ENCODE measurements around the gene PMS1.
"Not testable (repeated sequence)": the region's sequence is repeated elsewhere in the genome, so short reads cannot be mapped to it uniquely, and the experiment has no call there.

PMS1 gene

DNA sequence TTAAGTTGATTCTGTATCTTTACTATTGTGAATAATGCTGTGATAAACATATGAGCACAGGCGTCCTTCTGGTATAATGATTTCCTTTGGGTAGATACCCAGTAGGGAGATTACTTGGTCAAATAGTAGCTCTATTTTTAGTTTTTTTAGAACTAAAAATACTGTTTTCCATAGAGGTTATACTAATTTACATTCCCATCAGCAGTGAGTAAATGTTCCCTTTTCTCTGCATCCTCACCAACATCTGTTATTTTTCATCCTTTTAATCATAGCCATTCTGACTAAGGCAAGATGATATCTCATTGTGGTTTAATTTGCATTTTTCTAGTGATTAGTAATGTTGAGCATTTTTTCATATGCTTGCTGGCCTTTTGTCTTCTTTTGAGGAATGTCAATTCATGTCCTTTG is 35.1 kb downstream of the PMS1 start:
- DNase-seq (ENCODE audit: low read depth, low spot score), result no peak
- H3K36me3 ChIP-seq (ENCODE audit: insufficient read depth, insufficient read length, low read length), result peaks cover 30% of the 10 kb centered on the region
- TF ChIP-seq ZNF274 (IDR thresholded peaks at IDR 0.05; ENCODE audit: low read depth, low read length), result no peak
- no peak for TF ChIP-seq SUZ12 (IDR thresholded peaks at IDR 0.05; ENCODE audit: extremely low read depth, insufficient read depth, insufficient read length)
- TF ChIP-seq YY1 (IDR thresholded peaks at IDR 0.05; ENCODE audit: insufficient read depth, insufficient read length), result no peak

DNA sequence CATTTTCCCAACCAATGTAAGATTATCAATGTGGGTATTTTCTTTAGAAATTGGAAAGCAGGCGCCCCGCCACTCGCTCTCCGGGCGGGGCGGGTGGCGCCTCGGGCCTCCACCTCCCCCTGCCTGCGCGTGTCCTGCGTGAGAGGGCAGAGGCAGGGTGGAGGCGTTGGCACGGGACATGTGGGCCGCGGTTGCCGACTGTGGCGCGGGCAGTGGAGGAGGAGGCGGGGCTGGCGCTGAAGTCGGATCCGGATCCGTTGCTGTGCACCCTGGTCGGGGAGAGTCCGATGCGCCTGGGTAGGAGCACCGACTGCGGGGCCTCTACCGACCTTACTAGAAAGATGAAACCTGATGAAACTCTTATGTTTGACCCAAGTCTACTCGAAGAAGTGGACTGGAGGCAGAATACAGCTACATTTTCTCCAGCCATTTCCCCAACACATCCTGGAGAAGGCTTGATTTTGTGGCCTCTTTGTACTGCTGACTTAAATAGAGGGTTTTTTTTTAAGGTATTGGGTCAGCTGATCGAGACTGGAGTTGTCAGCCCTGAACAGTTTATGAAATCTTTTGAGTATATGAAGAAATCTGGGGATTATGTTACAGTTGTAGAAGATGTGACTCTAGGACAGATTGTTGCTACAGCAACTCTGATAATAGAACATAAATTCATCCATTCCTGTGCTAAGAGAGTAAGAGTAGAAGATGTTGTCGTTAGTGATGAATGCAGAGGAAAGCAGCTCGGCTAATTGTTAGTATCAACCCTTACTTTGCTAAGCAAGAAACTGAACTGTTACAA is 37.9 kb downstream of the PMS1 start:
- DNase-seq (ENCODE audit: low read depth, low spot score), result no peak
- no peak for TF ChIP-seq YY1 (IDR thresholded peaks at IDR 0.05; ENCODE audit: insufficient read depth, insufficient read length)
- no peak for TF ChIP-seq SUZ12 (IDR thresholded peaks at IDR 0.05; ENCODE audit: extremely low read depth, insufficient read depth, insufficient read length)
- no peak for TF ChIP-seq ZNF274 (IDR thresholded peaks at IDR 0.05; ENCODE audit: low read depth, low read length)
- Histone ChIP-seq H3K4me3 (ENCODE audit: insufficient read length, low read depth) (no peak overlapping the region), H3K4me1 (ENCODE audit: insufficient read depth, insufficient read length) (no peaks in the 10 kb centered on the region), H3K9me3 (ENCODE audit: insufficient read depth, low read length) (no peaks in the 10 kb centered on the region), H3K36me3 (ENCODE audit: insufficient read depth, insufficient read length, low read length) (peaks cover 24% of the 10 kb centered on the region), H3K9ac (ENCODE audit: insufficient read length, low read depth) (no peak overlapping the region), H3K27me3 (ENCODE audit: insufficient read depth, insufficient read length) (no peaks in the 10 kb centered on the region)

More for the DNA sequence above, 35.1 kb downstream of the PMS1 start:
- H3K27me3 ChIP-seq (ENCODE audit: insufficient read depth, insufficient read length), result no peaks in the 10 kb centered on the region
- no peak overlapping the region for H3K4me3 ChIP-seq (ENCODE audit: insufficient read length, low read depth)
- no peak overlapping the region for H3K9ac ChIP-seq (ENCODE audit: insufficient read length, low read depth)
- no peaks in the 10 kb centered on the region for H3K4me1 ChIP-seq (ENCODE audit: insufficient read depth, insufficient read length)
- H3K9me3 ChIP-seq (ENCODE audit: insufficient read depth, low read length), result no peaks in the 10 kb centered on the region

DNA sequence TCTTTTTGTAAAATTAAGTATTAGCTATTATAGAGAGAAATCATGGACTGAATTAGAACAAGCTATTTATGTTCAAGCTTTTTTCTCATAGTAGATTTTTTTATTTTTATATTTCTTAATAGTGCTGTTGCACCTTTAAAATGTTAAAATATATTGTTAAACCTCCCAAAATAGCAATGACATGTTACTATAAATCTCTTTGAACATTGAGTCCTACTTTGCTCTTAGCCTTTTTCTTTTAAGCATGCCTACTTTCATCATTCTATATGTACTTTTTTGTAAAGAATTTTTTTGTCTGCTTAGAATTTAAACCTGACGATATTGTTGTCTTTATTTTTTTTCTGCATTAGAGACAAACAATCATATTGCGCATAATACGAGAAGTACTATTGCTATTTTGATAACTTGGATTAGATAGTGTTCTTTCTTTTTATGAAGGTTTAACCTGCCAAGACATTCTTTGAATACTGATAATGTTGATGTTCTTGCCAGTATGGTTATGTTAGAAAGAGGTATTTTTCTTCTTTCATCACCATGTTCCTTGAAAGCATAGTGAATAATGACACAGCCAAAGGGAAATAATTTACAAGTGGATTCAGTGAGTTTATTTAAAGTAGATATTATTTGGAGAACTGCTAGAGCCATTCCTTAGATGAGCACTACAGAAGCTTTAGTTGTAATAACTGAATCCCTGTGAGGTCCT is 40.6 kb downstream of the PMS1 start:
- no peak overlapping the region for H3K9ac ChIP-seq (ENCODE audit: insufficient read length, low read depth)
- no peaks in the 10 kb centered on the region for H3K9me3 ChIP-seq (ENCODE audit: insufficient read depth, low read length)
- no peak for TF ChIP-seq YY1 (IDR thresholded peaks at IDR 0.05; ENCODE audit: insufficient read depth, insufficient read length)
- TF ChIP-seq SUZ12 (IDR thresholded peaks at IDR 0.05; ENCODE audit: extremely low read depth, insufficient read depth, insufficient read length), result no peak
- no peak for TF ChIP-seq ZNF274 (IDR thresholded peaks at IDR 0.05; ENCODE audit: low read depth, low read length)
- H3K36me3 ChIP-seq (ENCODE audit: insufficient read depth, insufficient read length, low read length), result peaks cover 12% of the 10 kb centered on the region
- DNase-seq (ENCODE audit: low read depth, low spot score), result no peak
- H3K4me3 ChIP-seq (ENCODE audit: insufficient read length, low read depth), result no peak overlapping the region
- no peaks in the 10 kb centered on the region for H3K4me1 ChIP-seq (ENCODE audit: insufficient read depth, insufficient read length)
- no peaks in the 10 kb centered on the region for H3K27me3 ChIP-seq (ENCODE audit: insufficient read depth, insufficient read length)

DNA sequence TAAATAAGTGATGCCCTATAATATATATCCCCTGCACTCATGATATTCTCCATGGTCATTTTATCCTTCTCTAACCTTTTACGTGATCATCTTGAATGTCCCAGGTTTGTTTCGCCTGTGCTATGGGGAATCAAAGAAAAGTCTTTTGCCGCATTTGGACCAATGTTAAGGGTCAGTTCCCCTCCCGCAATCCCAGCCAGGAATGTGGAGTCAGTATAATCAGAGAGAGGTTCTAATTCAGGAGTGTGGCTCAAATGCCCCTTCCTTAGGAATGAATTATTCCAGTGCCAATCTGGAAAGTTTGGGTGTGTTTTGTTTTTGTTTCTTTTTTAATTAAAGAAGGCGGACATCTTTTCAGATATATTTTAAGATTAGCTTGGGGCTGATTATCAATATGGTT is 41.8 kb downstream of the PMS1 start:
- TF ChIP-seq ZNF274 (IDR thresholded peaks at IDR 0.05; ENCODE audit: low read depth, low read length), result no peak
- no peak for TF ChIP-seq YY1 (IDR thresholded peaks at IDR 0.05; ENCODE audit: insufficient read depth, insufficient read length)
- no peak for TF ChIP-seq SUZ12 (IDR thresholded peaks at IDR 0.05; ENCODE audit: extremely low read depth, insufficient read depth, insufficient read length)

DNA sequence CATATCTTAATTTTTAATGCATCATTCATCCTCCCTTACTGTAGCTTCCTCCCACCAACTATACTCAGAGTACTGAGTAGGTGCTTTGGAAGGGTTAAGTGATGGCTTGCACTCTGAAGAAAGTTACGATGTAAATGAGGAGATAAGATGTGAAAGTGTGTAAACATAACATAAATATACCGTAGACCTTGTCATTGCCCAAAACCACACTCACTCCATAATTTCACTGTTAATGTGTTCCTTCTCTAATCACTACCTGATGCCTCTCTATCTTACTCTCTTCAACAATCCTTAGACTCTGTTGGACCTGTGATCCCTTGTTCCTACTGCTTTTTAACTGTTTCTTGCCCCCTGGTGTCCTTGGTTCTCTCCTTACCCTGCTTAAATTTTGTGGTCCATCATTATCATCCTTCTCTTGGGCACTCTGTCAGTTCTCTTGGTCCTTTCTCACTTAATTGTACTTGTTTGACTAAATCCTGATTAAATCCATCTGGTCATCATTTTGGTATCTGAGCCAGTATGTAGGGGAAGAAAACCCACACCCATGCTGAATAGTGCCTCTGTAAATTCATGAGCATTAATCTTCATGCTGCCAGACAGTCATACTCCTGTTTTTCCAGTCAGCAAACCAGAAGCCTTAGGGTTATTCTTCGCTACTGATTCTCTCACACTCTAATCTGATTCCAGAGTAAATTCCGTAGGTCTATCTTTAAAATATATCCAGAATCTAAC is 45.0 kb downstream of the PMS1 start:
- H3K36me3 ChIP-seq (ENCODE audit: insufficient read depth, insufficient read length, low read length), result peaks cover 5% of the 10 kb centered on the region
- TF ChIP-seq SUZ12 (IDR thresholded peaks at IDR 0.05; ENCODE audit: extremely low read depth, insufficient read depth, insufficient read length) (no peak), YY1 (IDR thresholded peaks at IDR 0.05; ENCODE audit: insufficient read depth, insufficient read length) (no peak), ZNF274 (IDR thresholded peaks at IDR 0.05; ENCODE audit: low read depth, low read length) (no peak)
- no peaks in the 10 kb centered on the region for H3K27me3 ChIP-seq (ENCODE audit: insufficient read depth, insufficient read length)
- H3K9me3 ChIP-seq (ENCODE audit: insufficient read depth, low read length), result no peaks in the 10 kb centered on the region
- H3K9ac ChIP-seq (ENCODE audit: insufficient read length, low read depth), result no peak overlapping the region
- DNase-seq (ENCODE audit: low read depth, low spot score), result no peak
- no peaks in the 10 kb centered on the region for H3K4me1 ChIP-seq (ENCODE audit: insufficient read depth, insufficient read length)
- no peak overlapping the region for H3K4me3 ChIP-seq (ENCODE audit: insufficient read length, low read depth)

More for the DNA sequence above, 41.8 kb downstream of the PMS1 start:
- no peaks in the 10 kb centered on the region for H3K27me3 ChIP-seq (ENCODE audit: insufficient read depth, insufficient read length)
- H3K9me3 ChIP-seq (ENCODE audit: insufficient read depth, low read length), result no peaks in the 10 kb centered on the region
- H3K36me3 ChIP-seq (ENCODE audit: insufficient read depth, insufficient read length, low read length), result peaks cover 3% of the 10 kb centered on the region
- H3K4me3 ChIP-seq (ENCODE audit: insufficient read length, low read depth), result no peak overlapping the region
- DNase-seq (ENCODE audit: low read depth, low spot score), result no peak
- H3K4me1 ChIP-seq (ENCODE audit: insufficient read depth, insufficient read length), result no peaks in the 10 kb centered on the region
- H3K9ac ChIP-seq (ENCODE audit: insufficient read length, low read depth), result no peak overlapping the region

DNA sequence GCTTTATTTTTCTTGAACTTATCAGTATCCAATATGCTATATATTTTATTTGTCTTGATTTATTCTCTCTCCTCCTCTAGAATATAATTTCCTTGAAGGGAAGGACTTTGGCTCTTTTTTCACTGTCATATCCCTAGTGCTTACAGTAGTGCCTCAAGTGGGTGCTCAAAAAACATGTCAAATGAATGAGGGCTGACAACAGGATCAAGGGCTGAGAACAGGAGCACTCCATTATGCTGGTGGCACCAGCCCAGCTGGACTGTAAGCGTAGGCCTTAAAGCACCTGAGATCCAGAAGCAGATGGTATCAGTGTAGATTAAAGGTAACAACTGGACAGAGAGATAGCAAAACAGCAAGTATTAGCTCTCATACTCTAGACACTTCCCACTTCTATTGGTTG is 46.3 kb downstream of the PMS1 start:
- no peak overlapping the region for H3K9ac ChIP-seq (ENCODE audit: insufficient read length, low read depth)
- H3K9me3 ChIP-seq (ENCODE audit: insufficient read depth, low read length), result no peaks in the 10 kb centered on the region
- TF ChIP-seq YY1 (IDR thresholded peaks at IDR 0.05; ENCODE audit: insufficient read depth, insufficient read length) (no peak), ZNF274 (IDR thresholded peaks at IDR 0.05; ENCODE audit: low read depth, low read length) (no peak), SUZ12 (IDR thresholded peaks at IDR 0.05; ENCODE audit: extremely low read depth, insufficient read depth, insufficient read length) (no peak)
- H3K4me3 ChIP-seq (ENCODE audit: insufficient read length, low read depth), result no peak overlapping the region
- H3K36me3 ChIP-seq (ENCODE audit: insufficient read depth, insufficient read length, low read length), result peaks cover 5% of the 10 kb centered on the region
- no peak for DNase-seq (ENCODE audit: low read depth, low spot score)
- H3K27me3 ChIP-seq (ENCODE audit: insufficient read depth, insufficient read length), result no peaks in the 10 kb centered on the region
- no peaks in the 10 kb centered on the region for H3K4me1 ChIP-seq (ENCODE audit: insufficient read depth, insufficient read length)

DNA sequence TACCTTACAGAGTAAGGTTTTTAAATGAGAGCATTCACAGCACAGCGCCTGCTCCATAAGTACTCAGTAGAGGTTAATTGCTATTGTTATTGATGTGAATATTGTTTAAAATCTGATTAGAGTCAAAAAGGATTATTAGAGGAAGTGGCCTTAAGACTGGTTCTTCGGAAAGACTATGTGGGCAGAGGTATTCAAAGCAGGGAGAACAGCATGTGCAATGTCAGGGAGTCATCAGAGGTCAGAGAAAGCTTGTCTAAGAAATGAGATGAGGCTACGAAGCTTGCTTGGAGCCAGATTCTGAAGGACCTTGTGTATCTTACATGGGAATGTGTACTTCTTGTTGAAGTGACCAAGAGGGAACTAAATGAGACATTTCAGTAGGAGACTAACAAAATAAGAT is 49.8 kb downstream of the PMS1 start:
- DNase-seq (ENCODE audit: low read depth, low spot score), result no peak
- no peaks in the 10 kb centered on the region for H3K9me3 ChIP-seq (ENCODE audit: insufficient read depth, low read length)
- H3K9ac ChIP-seq (ENCODE audit: insufficient read length, low read depth), result no peak overlapping the region
- peaks cover 3% of the 10 kb centered on the region for H3K36me3 ChIP-seq (ENCODE audit: insufficient read depth, insufficient read length, low read length)
- TF ChIP-seq SUZ12 (IDR thresholded peaks at IDR 0.05; ENCODE audit: extremely low read depth, insufficient read depth, insufficient read length) (no peak), YY1 (IDR thresholded peaks at IDR 0.05; ENCODE audit: insufficient read depth, insufficient read length) (no peak), ZNF274 (IDR thresholded peaks at IDR 0.05; ENCODE audit: low read depth, low read length) (no peak)
- no peaks in the 10 kb centered on the region for H3K27me3 ChIP-seq (ENCODE audit: insufficient read depth, insufficient read length)
- H3K4me1 ChIP-seq (ENCODE audit: insufficient read depth, insufficient read length), result no peaks in the 10 kb centered on the region
- H3K4me3 ChIP-seq (ENCODE audit: insufficient read length, low read depth), result no peak overlapping the region

DNA sequence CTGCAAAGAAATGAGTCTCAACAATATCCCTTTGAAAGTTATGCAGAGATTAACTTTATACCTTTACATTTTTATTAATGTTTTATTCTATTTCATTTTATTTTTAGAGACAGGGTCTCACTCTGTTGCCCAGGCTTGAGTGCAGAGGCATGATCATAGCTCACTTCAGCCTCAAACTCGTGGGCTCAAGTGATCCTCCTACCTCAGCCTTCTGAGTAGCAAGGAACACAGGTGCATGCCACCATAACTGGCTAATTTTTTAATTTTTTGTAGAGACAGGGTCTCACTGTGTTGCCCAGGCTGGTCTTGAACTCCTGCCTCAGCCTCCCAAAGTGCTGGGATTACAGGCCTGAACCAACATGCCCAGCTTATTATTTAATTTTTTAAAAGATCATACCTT is 50.4 kb downstream of the PMS1 start:
- not testable (repeated sequence) for H3K4me3 ChIP-seq (ENCODE audit: insufficient read length, low read depth); H3K9ac ChIP-seq (ENCODE audit: insufficient read length, low read depth); H3K27me3 ChIP-seq (ENCODE audit: insufficient read depth, insufficient read length); H3K4me1 ChIP-seq (ENCODE audit: insufficient read depth, insufficient read length); DNase-seq (ENCODE audit: low read depth, low spot score); H3K36me3 ChIP-seq (ENCODE audit: insufficient read depth, insufficient read length, low read length); H3K9me3 ChIP-seq (ENCODE audit: insufficient read depth, low read length)

All from NT2/D1 (cell line).